Bronchial epithelial cell (primary cell): ENCODE measurements around the gene COQ9. TPM values are rescaled to one million over a fixed set of nuclear protein-coding genes. Genes with fewer than 3 reads are reported as not detected.

Experiments
- DNase-seq: peaks from one replicate; pipeline ENCODE4 v3.0.0-alpha.2; 2010; ENCODE audit warnings: low read depth
- FAIRE-seq: peaks from 2 replicates; lab custom pipeline; 2011; peaks lifted over from hg19 to GRCh38; lab: Jason Lieb, UNC
- H3K27me3 ChIP-seq: 2 replicates; pipeline ENCODE4 v1.5.1; 2011; ENCODE audit warnings: low read length; ENCODE audit not compliant: control insufficient read depth, insufficient read depth
- H3K36me3 ChIP-seq: 2 replicates; pipeline ENCODE4 v1.5.1; 2011; ENCODE audit warnings: low read length; ENCODE audit not compliant: control insufficient read depth, insufficient read depth
- H3K4me3 ChIP-seq: 2 replicates; pipeline ENCODE4 v1.5.1; 2011; ENCODE audit warnings: mild to moderate bottlenecking, low read depth, low read length, control low read depth
- total RNA-seq: library from RNA; depleted of rRNA; stranded (reverse); fragments of >200 nt; gene quantifications from 2 replicates; pipeline ENCODE4 v1.2.1, GENCODE V29; 2014
- TF ChIP-seq, protein P1 (sequence below): IDR thresholded peaks from 2 replicates; pipeline ENCODE4 v1.5.1; 2011; ENCODE audit warnings: mild to moderate bottlenecking, moderate library complexity, low read length, control low read depth, inconsistent platforms; ENCODE audit not compliant: insufficient read depth, severe bottlenecking

Gene COQ9
- total RNA-seq, 1 donor from 2014 or later: 59.5 TPM

DNA sequence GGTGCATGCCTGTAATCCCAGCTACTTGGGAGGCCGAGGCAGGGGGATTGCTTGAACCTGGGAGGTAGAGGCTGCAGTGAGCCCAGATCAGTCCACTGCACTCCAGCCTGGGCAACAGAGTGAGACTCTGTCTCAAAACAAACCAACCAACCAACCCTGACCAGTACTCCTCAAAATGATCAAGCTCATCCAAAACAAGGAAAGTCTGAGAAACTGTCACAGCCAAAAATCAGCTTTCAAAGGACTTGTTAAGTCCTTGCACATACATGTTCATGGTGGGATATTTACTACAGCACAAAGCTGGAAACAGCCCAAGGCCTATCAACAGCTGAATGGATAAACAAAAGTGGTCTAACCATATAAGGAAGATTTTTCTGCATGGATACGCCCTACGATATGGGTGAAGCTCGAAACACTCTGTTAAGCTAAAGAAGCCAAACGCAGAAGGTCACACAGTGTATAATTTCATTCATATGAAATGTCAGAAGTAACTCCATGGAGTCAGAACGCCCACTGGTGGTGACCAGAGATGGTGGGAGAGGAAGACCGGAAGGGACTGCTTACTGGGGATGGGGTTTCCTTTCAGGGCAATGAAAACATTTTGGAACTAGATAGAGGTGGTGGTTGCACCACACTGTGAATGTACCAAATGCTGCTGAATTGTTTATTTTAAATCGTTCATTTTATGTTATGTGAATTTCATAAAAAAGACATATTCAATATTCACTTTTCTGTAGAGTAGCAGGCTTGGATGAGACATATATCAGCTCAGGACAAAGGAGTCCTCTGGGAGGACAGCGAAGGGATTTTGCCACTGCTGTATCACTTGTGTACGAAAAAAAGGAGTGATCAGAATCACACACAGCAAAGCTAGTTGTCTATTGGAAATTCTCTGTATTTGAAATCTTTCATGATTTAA, 25.0 kb upstream of the COQ9 start:
- DNase-seq (peak; percentile 53), FAIRE-seq (no peak)
- TF ChIP-seq, protein P1, sequence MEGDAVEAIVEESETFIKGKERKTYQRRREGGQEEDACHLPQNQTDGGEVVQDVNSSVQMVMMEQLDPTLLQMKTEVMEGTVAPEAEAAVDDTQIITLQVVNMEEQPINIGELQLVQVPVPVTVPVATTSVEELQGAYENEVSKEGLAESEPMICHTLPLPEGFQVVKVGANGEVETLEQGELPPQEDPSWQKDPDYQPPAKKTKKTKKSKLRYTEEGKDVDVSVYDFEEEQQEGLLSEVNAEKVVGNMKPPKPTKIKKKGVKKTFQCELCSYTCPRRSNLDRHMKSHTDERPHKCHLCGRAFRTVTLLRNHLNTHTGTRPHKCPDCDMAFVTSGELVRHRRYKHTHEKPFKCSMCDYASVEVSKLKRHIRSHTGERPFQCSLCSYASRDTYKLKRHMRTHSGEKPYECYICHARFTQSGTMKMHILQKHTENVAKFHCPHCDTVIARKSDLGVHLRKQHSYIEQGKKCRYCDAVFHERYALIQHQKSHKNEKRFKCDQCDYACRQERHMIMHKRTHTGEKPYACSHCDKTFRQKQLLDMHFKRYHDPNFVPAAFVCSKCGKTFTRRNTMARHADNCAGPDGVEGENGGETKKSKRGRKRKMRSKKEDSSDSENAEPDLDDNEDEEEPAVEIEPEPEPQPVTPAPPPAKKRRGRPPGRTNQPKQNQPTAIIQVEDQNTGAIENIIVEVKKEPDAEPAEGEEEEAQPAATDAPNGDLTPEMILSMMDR: peak; percentile 57

DNA sequence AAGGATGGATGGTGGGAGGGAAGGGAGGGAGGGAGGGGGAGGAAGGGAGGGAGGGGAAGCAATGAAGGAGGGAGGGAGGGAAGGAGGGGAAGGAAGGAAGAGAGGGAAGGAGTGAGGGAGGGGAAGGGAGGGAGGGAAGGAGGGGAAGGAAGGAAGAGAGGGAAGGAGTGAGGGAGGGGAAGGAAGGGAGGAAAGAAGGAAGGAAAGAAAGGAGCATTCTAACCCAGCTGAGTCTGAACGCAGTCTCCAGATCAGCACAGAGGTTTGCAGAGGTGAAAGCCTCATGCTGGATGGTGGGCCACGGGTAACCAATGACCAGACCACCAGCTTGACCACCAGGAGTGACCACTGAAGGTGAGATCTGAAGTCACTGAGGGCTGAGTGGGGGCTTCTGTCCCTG, 24.1 kb upstream of the COQ9 start:
- TF ChIP-seq, protein P1: no peak
- no peak for FAIRE-seq

More for the DNA sequence above, 25.0 kb upstream of the COQ9 start:
- H3K27me3 ChIP-seq: no peaks in the 10 kb centered on the region
- H3K4me3 ChIP-seq: no peak overlapping the region
- H3K36me3 ChIP-seq: no peaks in the 10 kb centered on the region

DNA sequence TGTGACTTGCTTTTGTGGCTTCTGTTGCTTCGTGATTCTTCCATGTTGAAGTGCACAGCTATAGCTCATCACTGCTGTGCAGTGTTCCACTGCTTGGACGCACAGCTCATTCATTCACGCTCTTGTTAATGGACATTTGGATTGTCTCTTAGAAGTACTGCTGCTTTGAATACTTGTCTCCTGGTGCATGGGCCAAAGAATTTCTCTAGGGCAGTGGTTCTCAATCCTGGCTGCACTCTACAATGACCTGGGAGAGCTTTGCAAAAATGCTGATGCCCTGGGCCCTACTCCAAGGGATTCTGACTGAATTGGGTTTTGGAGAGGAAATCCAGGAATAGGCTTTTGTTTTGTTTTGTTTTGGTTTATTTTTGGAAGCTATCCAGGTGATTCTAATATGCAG, 22.7 kb upstream of the COQ9 start:
- no peaks in the 10 kb centered on the region for H3K27me3 ChIP-seq
- DNase-seq (no peak), FAIRE-seq (no peak)
- no peak overlapping the region for H3K4me3 ChIP-seq
- TF ChIP-seq, protein P1: no peak
- peaks cover 4% of the 10 kb centered on the region for H3K36me3 ChIP-seq

More for the DNA sequence above, 24.1 kb upstream of the COQ9 start:
- Histone ChIP-seq H3K36me3 (no peaks in the 10 kb centered on the region), H3K27me3 (no peaks in the 10 kb centered on the region), H3K4me3 (no peak overlapping the region)
- no peak for DNase-seq

DNA sequence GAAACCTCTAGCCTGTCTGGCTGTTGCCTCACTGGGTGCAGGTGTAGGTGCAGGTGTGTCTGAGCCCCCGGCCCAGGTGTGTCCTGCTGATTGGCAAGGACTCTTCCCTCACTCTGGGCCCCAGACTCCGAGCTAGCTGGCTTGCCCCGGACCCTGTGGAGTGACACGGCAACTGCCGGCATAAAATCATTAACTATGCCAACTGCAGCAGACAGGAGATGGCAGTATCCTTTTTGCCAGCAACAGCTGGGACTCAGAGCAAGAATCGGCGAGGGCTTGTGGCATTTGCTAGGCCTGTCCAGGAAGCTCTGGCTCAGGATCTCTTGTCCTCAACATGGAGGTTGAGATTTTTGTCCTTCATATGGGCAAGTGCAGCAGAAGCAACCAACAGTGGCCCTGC, 20.9 kb upstream of the COQ9 start:
- H3K27me3 ChIP-seq: no peaks in the 10 kb centered on the region
- DNase-seq: no peak
- peaks cover 14% of the 10 kb centered on the region for H3K36me3 ChIP-seq
- TF ChIP-seq, protein P1: no peak
- no peak for FAIRE-seq
- H3K4me3 ChIP-seq: no peak overlapping the region

DNA sequence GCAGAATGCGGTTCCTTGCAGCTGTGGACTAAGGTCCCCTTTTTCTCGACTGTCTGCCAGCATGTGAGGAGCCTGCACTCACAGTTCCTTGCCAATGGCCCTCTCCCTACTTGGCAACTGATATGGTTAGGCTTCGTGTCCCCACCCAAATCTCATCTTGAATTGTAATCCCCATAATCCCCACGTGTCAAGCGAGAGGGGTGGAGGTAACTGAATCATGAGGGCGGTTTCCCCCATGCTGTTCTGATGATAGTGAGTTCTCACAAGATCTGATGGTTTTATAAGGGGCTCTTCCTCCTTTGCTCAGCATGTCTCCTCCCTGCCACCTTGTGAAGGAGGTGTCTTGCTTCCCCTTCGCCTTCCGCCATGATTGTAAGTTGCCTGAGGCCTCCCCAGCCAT, 20.0 kb upstream of the COQ9 start:
- Histone ChIP-seq H3K27me3 (no peaks in the 10 kb centered on the region), H3K4me3 (no peak overlapping the region), H3K36me3 (peaks cover 17% of the 10 kb centered on the region)
- FAIRE-seq (no peak), DNase-seq (no peak)
- TF ChIP-seq, protein P1: no peak
